Measurements from ENCODE around the gene VSTM5. TPM values are rescaled to one million over a fixed set of nuclear protein-coding genes. Genes with fewer than 3 reads are reported as not detected.
A peak's percentile ranks its signal among the peaks of the same experiment; 100 is the strongest.

VSTM5 gene
- total RNA-seq, 1 donor from 2014 or later, result 0.31 TPM

DNA sequence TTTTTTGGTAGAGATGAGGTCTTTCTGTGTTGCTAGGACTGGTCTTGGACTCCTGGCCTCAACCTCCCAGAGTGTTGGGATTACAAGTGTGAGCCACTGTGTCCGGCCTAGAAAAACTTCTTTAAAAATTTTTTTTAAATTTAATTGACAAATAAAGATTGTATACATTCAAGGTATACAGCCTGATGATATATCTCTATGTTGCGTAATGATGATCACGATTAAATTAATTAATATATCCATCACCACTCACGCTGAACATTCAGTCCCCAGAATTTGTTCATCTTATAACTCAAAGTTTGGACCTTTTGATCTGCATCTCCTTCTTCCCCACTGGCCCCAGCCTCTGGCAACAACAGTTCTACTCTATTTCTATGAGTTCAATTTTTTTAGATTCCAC lies 27.2 kb downstream of the VSTM5 start:
- no peak for DNase-seq (ENCODE audit: low spot score, unreplicated experiment)
- Mint-ChIP-seq H3K36me3 (ENCODE audit: insufficient read depth) (no peaks in the 10 kb centered on the region), H3K4me3 (ENCODE audit: low read depth) (no peak overlapping the region), H3K9me3 (ENCODE audit: low read depth) (peaks cover 6% of the 10 kb centered on the region), H3K27ac (no peak overlapping the region), H3K27me3 (no peaks in the 10 kb centered on the region), H3K4me1 (ENCODE audit: low read depth) (peaks cover 11% of the 10 kb centered on the region)
- TF ChIP-seq, protein P1, sequence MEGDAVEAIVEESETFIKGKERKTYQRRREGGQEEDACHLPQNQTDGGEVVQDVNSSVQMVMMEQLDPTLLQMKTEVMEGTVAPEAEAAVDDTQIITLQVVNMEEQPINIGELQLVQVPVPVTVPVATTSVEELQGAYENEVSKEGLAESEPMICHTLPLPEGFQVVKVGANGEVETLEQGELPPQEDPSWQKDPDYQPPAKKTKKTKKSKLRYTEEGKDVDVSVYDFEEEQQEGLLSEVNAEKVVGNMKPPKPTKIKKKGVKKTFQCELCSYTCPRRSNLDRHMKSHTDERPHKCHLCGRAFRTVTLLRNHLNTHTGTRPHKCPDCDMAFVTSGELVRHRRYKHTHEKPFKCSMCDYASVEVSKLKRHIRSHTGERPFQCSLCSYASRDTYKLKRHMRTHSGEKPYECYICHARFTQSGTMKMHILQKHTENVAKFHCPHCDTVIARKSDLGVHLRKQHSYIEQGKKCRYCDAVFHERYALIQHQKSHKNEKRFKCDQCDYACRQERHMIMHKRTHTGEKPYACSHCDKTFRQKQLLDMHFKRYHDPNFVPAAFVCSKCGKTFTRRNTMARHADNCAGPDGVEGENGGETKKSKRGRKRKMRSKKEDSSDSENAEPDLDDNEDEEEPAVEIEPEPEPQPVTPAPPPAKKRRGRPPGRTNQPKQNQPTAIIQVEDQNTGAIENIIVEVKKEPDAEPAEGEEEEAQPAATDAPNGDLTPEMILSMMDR (IDR thresholded peaks at IDR 0.05; ENCODE audit: unreplicated experiment), result no peak

DNA sequence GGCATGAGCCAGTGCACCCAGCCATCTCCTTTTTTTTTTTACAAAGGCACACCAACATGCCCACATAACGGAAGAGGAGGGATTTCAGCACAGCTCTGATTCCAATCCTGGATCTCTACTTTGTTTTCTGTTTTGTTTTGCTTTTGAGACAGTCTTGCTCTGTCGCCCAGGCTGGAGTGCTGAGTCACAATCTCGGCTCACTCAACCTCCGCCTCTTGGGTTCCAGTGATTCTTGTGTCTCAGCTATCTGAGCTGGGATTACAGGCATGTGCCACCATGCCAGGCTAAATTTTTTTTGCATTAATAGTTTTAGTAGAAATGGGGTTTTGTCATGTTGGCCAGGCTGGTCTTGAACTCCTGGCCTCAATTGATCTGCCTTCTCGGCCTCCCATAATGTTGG lies 28.1 kb downstream of the VSTM5 start:
- Mint-ChIP-seq H3K4me3 (ENCODE audit: low read depth) (no peak overlapping the region), H3K36me3 (ENCODE audit: insufficient read depth) (no peaks in the 10 kb centered on the region), H3K27ac (peak overlapping the region; percentile 82), H3K4me1 (ENCODE audit: low read depth) (peaks cover 18% of the 10 kb centered on the region), H3K9me3 (ENCODE audit: low read depth) (peaks cover 6% of the 10 kb centered on the region), H3K27me3 (no peaks in the 10 kb centered on the region)
- TF ChIP-seq, protein P1 (IDR thresholded peaks at IDR 0.05; ENCODE audit: unreplicated experiment), result no peak
- no peak for DNase-seq (ENCODE audit: low spot score, unreplicated experiment)

DNA sequence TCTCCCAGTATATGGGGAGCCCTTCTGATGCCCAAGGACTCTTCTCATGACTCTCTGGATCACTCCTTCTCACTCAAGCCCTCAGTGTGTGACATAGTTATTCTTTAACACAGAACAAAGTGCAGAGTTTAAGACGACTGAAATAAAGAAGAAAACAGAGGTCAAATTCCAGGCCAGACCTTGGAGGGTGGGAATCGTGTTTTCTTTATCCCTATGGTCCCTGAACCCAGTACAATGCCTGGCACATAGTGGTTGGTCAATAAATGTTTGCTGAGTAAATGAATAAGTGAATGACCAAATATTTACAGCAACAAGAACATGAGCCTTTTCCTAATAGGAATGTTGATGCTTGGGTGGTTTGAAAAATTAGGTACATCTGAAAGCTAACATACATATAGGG lies 28.8 kb downstream of the VSTM5 start:
- H3K27ac Mint-ChIP-seq, result peak overlapping the region; percentile 74
- H3K27me3 Mint-ChIP-seq, result no peaks in the 10 kb centered on the region
- no peak overlapping the region for H3K4me3 Mint-ChIP-seq (ENCODE audit: low read depth)
- H3K9me3 Mint-ChIP-seq (ENCODE audit: low read depth), result peaks cover 6% of the 10 kb centered on the region
- H3K4me1 Mint-ChIP-seq (ENCODE audit: low read depth), result peaks cover 18% of the 10 kb centered on the region
- no peak for DNase-seq (ENCODE audit: low spot score, unreplicated experiment)
- TF ChIP-seq, protein P1 (IDR thresholded peaks at IDR 0.05; ENCODE audit: unreplicated experiment), result no peak
- no peaks in the 10 kb centered on the region for H3K36me3 Mint-ChIP-seq (ENCODE audit: insufficient read depth)

DNA sequence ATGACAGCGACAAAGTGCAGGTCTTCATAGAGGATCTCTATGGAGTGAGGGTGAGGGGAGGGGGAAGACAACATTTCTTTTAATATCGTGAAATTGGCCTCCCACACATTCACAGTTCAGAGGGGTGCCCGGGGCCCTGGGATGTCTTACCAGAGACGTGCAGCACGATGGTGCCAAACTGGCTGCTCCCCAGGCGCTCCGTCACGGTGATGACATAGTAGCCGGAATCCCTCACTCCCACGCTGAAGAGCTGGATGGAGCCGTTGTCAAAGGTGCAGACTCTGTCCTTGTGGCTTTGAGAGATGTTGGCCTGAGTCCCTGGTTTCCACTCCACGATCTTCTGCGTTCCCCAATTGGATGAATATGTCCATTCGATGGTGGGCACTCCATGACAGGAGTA lies 29.6 kb downstream of the VSTM5 start:
- TF ChIP-seq, protein P1 (IDR thresholded peaks at IDR 0.05; ENCODE audit: unreplicated experiment), result no peak
- Mint-ChIP-seq H3K4me1 (ENCODE audit: low read depth) (peaks cover 18% of the 10 kb centered on the region), H3K27me3 (no peaks in the 10 kb centered on the region), H3K27ac (no peak overlapping the region), H3K4me3 (ENCODE audit: low read depth) (no peak overlapping the region), H3K9me3 (ENCODE audit: low read depth) (peaks cover 6% of the 10 kb centered on the region), H3K36me3 (ENCODE audit: insufficient read depth) (peaks cover 3% of the 10 kb centered on the region)
- no peak for DNase-seq (ENCODE audit: low spot score, unreplicated experiment)

DNA sequence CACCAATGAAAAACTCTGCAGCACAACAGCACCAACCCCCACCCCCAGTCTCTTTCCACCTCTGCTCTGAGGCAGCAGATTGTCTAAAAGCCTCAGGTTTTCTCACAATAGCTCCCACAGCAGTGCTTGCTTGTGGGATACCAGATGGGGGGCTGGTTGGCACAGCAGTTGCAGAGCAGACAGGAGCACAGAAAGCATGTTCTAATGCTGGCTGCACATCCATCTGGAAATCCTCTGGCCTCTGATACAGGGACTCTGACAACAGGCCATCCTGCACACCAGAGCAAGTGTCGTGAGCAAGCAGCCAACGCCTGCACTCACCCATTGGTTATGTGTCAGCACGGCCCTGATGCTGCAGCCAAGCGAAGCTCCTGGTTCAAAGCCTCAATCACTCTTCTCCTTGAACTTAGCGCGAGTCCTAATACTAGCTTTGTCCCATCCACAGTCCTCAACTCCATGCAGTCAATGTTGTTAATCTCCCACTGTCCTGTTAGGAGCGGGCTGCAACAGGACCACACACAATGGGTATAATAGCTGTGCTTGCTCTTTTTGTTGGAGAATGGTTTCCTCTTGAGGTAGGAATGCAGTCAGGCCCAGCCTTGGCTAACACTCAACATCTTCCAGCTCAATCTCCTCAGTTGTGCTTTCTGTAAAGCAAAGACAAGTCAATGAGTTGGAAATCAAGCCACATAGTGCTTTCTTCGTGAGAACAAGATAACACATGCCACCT lies 30.3 kb downstream of the VSTM5 start:
- Mint-ChIP-seq H3K27ac (peak overlapping the region; percentile 59), H3K36me3 (ENCODE audit: insufficient read depth) (peaks cover 5% of the 10 kb centered on the region), H3K9me3 (ENCODE audit: low read depth) (peaks cover 5% of the 10 kb centered on the region), H3K4me3 (ENCODE audit: low read depth) (no peak overlapping the region), H3K4me1 (ENCODE audit: low read depth) (peaks cover 18% of the 10 kb centered on the region), H3K27me3 (no peaks in the 10 kb centered on the region)
- TF ChIP-seq, protein P1 (IDR thresholded peaks at IDR 0.05; ENCODE audit: unreplicated experiment), result no peak
- no peak for DNase-seq (ENCODE audit: low spot score, unreplicated experiment)

All from progenitor cell of endocrine pancreas (in vitro differentiated cells).